NCI-H2029 (cell line): ENCODE results near the gene MKX.

ENCODE experiments used
- DNase-seq: peaks from one replicate; lab custom pipeline; 2025; lab: John Stamatoyannopoulos, UW

Gene MKX

GRCh38 chr10:27742195-27743011 is 3.2 kb downstream of the MKX start:
- peak; percentile 59 for DNase-seq

GRCh38 chr10:27741173-27742091 is 4.2 kb downstream of the MKX start:
- no peak for DNase-seq

- no peak for DNase-seq
Observed at GRCh38 chr10:27736396-27736795, 9.2 kb downstream of the MKX start.

GRCh38 chr10:27730041-27730440 is 15.6 kb downstream of the MKX start:
- DNase-seq, result no peak

GRCh38 chr10:27728338-27728737 is 17.3 kb downstream of the MKX start:
- no peak for DNase-seq

- DNase-seq, result no peak
Observed at GRCh38 chr10:27724287-27724686, 21.3 kb downstream of the MKX start.

GRCh38 chr10:27723436-27723835 is 22.2 kb downstream of the MKX start:
- no peak for DNase-seq

- DNase-seq, result no peak
Observed at GRCh38 chr10:27720529-27720928, 25.1 kb downstream of the MKX start.

GRCh38 chr10:27719052-27719451 is 26.6 kb downstream of the MKX start:
- DNase-seq, result no peak

- DNase-seq, result no peak
Observed at GRCh38 chr10:27717861-27718260, 27.8 kb downstream of the MKX start.

- DNase-seq, result no peak
Observed at GRCh38 chr10:27717224-27717623, 28.4 kb downstream of the MKX start.

GRCh38 chr10:27716521-27716920 is 29.1 kb downstream of the MKX start:
- DNase-seq, result no peak

- DNase-seq, result no peak
Observed at GRCh38 chr10:27715505-27715904, 30.1 kb downstream of the MKX start.

GRCh38 chr10:27714349-27714748 is 31.3 kb downstream of the MKX start:
- no peak for DNase-seq

- DNase-seq, result peak; percentile 1
Observed at GRCh38 chr10:27713941-27714340, 31.7 kb downstream of the MKX start.

GRCh38 chr10:27710014-27710413 is 35.6 kb downstream of the MKX start:
- no peak for DNase-seq

- no peak for DNase-seq
Observed at GRCh38 chr10:27709304-27709703, 36.3 kb downstream of the MKX start.

GRCh38 chr10:27701938-27702537 is 43.6 kb downstream of the MKX start:
- DNase-seq, result no peak

- no peak for DNase-seq
Observed at GRCh38 chr10:27699776-27700175, 45.8 kb downstream of the MKX start.

GRCh38 chr10:27698961-27699360 is 46.7 kb downstream of the MKX start:
- DNase-seq, result no peak

- DNase-seq, result no peak
Observed at GRCh38 chr10:27696466-27696865, 49.2 kb downstream of the MKX start.

- no peak for DNase-seq
Observed at GRCh38 chr10:27695706-27696105, 49.9 kb downstream of the MKX start.

GRCh38 chr10:27695088-27695487 is 50.5 kb downstream of the MKX start:
- DNase-seq, result no peak
